Activated CD4-positive, alpha-beta T cell treated with anti-CD3 and anti-CD28 coated beads, Interleukin-2, Interleukin-4, amounts not matched to agents 100 ng/mL and 50 ng/mL, durations not matched to agents 16 hours and 8 hours (primary cell): ENCODE results near the gene NGRN.

Source experiments
- DNase-seq: peaks from one replicate; pipeline ENCODE4 v3.0.0-alpha.2; 2020; ENCODE audit warnings: low spot score

NGRN gene

GRCh38 chr15:90265271-90266060 lies at the start of gene NGRN:
Gene NGRN (plus strand): TSS chr15:90265672. CDS start chr15:90265713, 41 bp downstream.
- peak; percentile 94 for DNase-seq

DNA sequence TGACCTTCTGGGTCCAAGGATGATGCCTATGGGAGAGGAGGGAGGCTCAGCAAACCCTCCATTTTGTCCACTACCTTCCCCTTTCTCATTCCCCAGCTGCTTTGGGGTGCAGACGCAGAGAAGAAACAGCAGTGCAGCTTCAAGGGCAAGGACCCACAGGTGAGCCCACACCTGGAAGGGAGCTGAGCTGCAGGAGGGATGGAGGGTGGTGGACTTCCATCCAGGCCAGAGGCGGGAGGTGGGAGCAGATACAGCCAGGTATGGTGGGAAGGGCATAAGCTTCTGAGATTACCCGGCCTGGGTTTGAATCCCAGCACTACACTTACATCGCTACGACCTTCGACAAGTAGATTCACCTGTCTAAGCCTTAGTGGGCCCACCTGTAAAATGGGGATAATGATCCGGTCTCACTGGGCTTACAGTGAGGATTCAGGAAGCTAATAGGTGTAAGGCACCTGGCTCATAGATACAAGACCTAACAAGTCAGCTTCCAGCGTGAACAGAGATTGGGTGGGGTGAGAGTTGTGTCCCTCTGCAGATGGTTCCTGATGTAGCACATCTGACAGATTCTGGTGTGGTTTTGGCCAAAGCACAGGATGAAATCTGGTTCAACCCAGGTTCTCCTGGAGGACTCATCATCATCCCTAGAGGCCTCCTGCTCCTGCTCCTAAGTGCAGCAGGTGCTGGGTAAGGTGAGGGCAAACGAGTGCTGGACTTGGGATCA lies 47.6 kb upstream of the NGRN start:
- DNase-seq = no peak

DNA sequence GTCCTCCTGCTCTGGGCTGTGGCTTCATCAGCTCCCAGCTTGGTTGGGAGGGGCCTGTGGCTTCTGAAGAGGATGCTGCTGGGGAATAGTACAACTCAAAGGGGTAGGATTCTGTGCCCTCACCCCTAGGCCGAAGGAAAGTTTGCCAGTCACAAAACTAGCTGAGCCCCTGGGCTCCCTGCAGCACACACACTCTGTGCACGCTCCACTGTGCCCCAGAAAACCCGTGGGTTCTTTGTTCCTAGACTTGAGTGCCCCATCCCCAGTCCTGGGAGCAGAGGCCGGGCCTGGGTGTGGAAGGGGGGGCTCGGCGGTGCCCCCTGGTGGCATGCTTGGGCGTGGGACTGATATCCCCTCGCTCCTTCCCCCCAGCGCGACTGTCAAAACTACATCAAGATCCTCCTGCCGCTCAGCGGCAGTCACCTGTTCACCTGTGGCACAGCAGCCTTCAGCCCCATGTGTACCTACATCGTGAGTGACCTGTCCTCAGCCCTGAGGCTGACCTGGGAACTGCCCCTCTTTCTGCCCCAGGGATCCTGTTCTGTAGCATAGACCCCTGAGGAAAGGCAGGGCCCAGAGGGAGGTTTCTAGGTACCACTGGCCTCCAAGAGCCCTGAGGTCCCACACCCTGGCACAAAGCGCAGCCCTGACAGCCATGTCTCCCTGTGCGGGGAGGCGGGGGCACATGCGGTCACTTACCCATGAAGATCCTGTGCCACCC lies 45.9 kb upstream of the NGRN start:
- DNase-seq = peak; percentile 31

DNA sequence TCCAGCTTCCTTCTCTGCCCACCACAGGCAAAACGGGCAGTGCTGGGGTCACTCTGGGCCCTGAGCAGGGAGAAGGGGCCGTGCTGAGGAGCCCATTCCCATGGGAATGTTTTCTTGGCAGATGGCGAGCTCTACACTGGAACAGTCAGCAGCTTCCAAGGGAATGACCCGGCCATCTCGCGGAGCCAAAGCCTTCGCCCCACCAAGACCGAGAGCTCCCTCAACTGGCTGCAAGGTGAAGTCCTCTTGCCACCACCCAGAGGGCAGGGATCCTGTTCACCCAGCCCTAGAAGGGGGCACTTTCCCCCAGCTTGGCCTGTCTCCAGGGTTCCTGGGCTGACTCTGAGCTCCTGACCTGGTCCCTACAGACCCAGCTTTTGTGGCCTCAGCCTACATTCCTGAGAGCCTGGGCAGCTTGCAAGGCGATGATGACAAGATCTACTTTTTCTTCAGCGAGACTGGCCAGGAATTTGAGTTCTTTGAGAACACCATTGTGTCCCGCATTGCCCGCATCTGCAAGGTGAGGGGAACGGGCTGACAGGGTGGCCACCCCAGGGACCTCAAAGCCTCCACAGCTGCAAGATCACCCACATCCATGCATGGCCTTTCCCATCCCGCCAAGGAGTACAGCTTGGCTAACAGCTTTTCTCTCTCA lies 44.1 kb upstream of the NGRN start:
- DNase-seq = peak; percentile 23

DNA sequence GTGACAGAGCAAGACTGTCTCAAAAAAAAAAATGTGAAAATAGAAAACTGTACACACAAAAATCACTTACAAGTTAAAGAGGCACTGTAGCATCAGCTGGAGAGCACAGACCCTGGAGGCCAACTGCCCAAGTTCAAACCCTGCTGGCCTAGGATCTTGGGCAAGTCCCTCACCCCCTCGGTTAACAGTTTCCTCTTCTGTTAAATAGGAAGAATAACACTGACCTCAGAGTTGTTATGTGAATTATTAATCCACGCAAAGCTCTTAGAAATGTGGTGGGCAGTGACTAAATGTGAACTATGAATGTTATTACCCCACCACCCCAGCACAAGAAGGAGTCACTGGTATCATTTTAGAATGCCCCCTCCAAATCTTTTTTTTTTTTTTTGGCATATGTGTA lies 42.9 kb upstream of the NGRN start:
- DNase-seq = no peak

- no peak for DNase-seq
These were observed 41.9 kb upstream of the NGRN start for GRCh38 chr15:90223441-90224165.

DNA sequence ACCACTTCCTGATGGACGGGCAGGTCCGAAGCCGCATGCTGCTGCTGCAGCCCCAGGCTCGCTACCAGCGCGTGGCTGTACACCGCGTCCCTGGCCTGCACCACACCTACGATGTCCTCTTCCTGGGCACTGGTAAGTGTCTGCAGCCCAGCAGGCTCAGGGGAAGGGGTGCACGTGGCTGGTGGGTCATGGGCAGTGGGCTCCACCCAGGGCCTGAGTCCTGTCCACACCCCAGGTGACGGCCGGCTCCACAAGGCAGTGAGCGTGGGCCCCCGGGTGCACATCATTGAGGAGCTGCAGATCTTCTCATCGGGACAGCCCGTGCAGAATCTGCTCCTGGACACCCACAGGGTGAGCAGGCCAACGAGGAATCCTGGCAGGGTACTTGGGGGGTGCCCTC lies 40.4 kb upstream of the NGRN start:
- no peak for DNase-seq

GRCh38 chr15:90225504-90226234 lies 39.8 kb upstream of the NGRN start:
- DNase-seq = no peak

- no peak for DNase-seq
These were observed 38.1 kb upstream of the NGRN start for GRCh38 chr15:90227336-90227735.

GRCh38 chr15:90227816-90228772 lies 37.4 kb upstream of the NGRN start:
- no peak for DNase-seq

DNA sequence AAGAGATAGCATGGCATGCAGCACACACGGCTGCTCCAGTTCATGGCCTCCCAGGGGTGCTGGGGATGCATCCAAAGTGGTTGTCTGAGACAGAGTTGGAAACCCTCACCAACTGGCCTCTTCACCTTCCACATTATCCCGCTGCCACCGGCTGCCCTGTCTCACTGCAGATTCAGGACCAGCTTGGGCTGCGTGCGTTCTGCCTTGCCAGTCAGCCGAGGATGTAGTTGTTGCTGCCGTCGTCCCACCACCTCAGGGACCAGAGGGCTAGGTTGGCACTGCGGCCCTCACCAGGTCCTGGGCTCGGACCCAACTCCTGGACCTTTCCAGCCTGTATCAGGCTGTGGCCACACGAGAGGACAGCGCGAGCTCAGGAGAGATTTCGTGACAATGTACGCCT lies 36.5 kb upstream of the NGRN start:
- DNase-seq = no peak

- DNase-seq = no peak
These were observed 35.4 kb upstream of the NGRN start for GRCh38 chr15:90230071-90230494.

DNA sequence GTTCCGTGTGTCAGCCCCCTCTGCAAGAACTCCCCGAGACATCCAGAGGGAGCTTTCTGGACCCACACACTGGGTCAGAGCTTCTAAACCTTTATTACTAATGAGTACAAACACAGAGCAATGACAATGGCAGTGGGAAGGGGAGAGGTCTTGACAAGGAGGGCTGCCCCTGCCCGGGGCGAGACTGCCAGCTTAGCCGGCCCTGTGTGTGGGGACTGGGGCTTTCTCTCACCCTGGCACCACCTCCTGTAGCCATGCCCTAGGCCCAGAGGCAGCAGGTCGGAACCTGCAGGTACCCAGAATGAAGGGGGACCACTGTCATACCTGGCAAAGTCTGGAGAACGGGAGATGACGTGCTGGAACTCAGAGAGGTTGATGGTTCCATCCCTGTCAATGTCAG lies 34.9 kb upstream of the NGRN start:
- no peak for DNase-seq

GRCh38 chr15:90231028-90232017 lies 34.1 kb upstream of the NGRN start:
- peak; percentile 79 for DNase-seq

DNA sequence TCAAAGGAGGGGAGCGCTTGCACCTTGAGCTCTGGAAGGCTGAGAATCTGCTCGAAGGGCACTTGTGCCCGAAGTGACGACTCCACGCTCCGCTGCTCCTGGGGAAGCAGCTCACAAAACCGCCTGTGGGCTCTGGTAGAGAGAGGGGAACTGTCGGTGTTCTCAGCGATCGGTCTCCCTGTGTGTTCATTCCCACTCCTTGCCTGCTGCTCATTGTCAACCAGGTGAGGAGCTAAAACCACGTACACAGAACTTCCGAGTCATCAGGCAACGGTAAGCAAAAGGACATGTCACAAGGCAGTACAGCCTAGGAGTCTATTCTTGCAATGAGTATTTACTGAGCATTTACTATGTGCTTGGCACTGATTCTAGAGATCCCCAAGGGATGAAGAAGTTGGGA lies 33.3 kb upstream of the NGRN start:
- no peak for DNase-seq

GRCh38 chr15:90232941-90233386 lies 32.5 kb upstream of the NGRN start:
- DNase-seq = peak; percentile 11

GRCh38 chr15:90233387-90234095 lies 31.9 kb upstream of the NGRN start, which contains the start of gene CIB1:
Gene CIB1 (minus strand): TSS chr15:90233941. CDS start chr15:90233885, 56 bp downstream.
- DNase-seq = peak; percentile 98
